GM12878 (cell line): ENCODE results near the gene CRKL.

ENCODE experiments used
- CBFB ChIP-seq: IDR thresholded peaks from 2 replicates; pipeline ENCODE4 v1.6.1; 2016; ENCODE audit warnings: antibody characterized with exemption, low read depth
- CBX5 ChIP-seq: sonication (generic); IDR thresholded peaks from 2 replicates; pipeline ENCODE4 v1.6.1; 2016; ENCODE audit warnings: low read depth, moderate library complexity, mild to moderate bottlenecking, inconsistent platforms
- CTCF ChIP-seq, 3 experiments: IDR thresholded peaks in 2 of 3; conservative IDR thresholded peaks in 1 of 3; 2 replicates each; pipeline ENCODE4 v1.5.1; 2011; ENCODE audit warnings: low read depth in 3 of 3, low read length in 3 of 3, mild to moderate bottlenecking in 3 of 3, control low read depth in 2 of 3, moderate library complexity in 2 of 3, inconsistent platforms in 1 of 3, mixed read lengths in 1 of 3; ENCODE audit not compliant: control insufficient read depth in 2 of 3, insufficient read depth in 1 of 3; ENCODE audit errors: extremely low read depth in 1 of 3
- FOXK2 ChIP-seq: fragments of 450-650 bp; IDR thresholded peaks from 2 replicates; pipeline ENCODE4 v1.6.1; 2017; ENCODE audit warnings: mild to moderate bottlenecking, moderate library complexity
- JUNB ChIP-seq: IDR thresholded peaks from 2 replicates; pipeline ENCODE4 v1.6.1; 2016; ENCODE audit warnings: antibody characterized with exemption, mild to moderate bottlenecking
- JUND ChIP-seq: IDR thresholded peaks from 2 replicates; pipeline ENCODE4 v1.6.1; 2012; ENCODE audit warnings: low read depth, mild to moderate bottlenecking, low read length, improper control_type of control experiment, moderate library complexity
- KLF5 ChIP-seq: fragments of 450-650 bp; IDR thresholded peaks from 2 replicates; pipeline ENCODE4 v1.6.1; 2014; ENCODE audit warnings: mild to moderate bottlenecking; ENCODE audit not compliant: partially characterized antibody
- LARP7 ChIP-seq: fragments of 450-650 bp; IDR thresholded peaks from 2 replicates; pipeline ENCODE4 v1.6.1; 2017; ENCODE audit warnings: mild to moderate bottlenecking
- MAX ChIP-seq: IDR thresholded peaks from 2 replicates; pipeline ENCODE4 v1.6.1; 2012; ENCODE audit warnings: low read depth, low read length, improper control_type of control experiment
- NRF1 ChIP-seq: conservative IDR thresholded peaks from 2 replicates; pipeline ENCODE4 v1.6.1; 2011; ENCODE audit warnings: mild to moderate bottlenecking, low read depth, low read length, improper control_type of control experiment
- PBX3 ChIP-seq: IDR thresholded peaks from 2 replicates; pipeline ENCODE4 v1.6.1; 2011; ENCODE audit warnings: mild to moderate bottlenecking, low read depth, low read length, moderate library complexity; ENCODE audit not compliant: insufficient replicate concordance
- POLR2AphosphoS2 ChIP-seq: IDR thresholded peaks from 2 replicates; pipeline ENCODE4 v1.6.1; 2011; ENCODE audit warnings: low read depth, mild to moderate bottlenecking, low read length, improper control_type of control experiment, moderate library complexity
- SIN3A ChIP-seq: IDR thresholded peaks from 2 replicates; pipeline ENCODE4 v1.6.1; 2012; ENCODE audit warnings: low read depth, low read length, improper control_type of control experiment
- TARDBP ChIP-seq: IDR thresholded peaks from 2 replicates; pipeline ENCODE4 v1.6.1; 2016; ENCODE audit warnings: borderline replicate concordance

- no peak for TF ChIP-seq LARP7
- no peak for TF ChIP-seq FOXK2
- no peak for TF ChIP-seq CTCF (IDR thresholded peaks at IDR 0.05 in 2 of 3, conservative IDR thresholded peaks at IDR 0.05 in 1 of 3; ENCODE audit: control insufficient read depth in 2 of 3, extremely low read depth in 1 of 3, insufficient read depth in 1 of 3, low read depth in 3 of 3, low read length in 3 of 3)
- no peak for TF ChIP-seq MAX
- TF ChIP-seq JUND: no peak
- no peak for TF ChIP-seq PBX3
- TF ChIP-seq SIN3A: no peak
- TF ChIP-seq KLF5: no peak
- TF ChIP-seq POLR2AphosphoS2: no peak
- no peak for TF ChIP-seq CBX5
- TF ChIP-seq CBFB: no peak
- no peak for TF ChIP-seq JUNB
- TF ChIP-seq NRF1: no peak
- no peak for TF ChIP-seq TARDBP
Observed at GRCh38 chr22:20992456-20993303, 75.5 kb downstream of the CRKL start.
